HEK293 (cell line): Measurements from ENCODE around the gene ELFN1.

Experiments
- CTCF ChIA-PET: fragments of 350-600 bp; formaldehyde crosslinking; extraction: SDS; loops from one replicate; lab custom pipeline; 2021; ENCODE audit warnings: antibody characterized with exemption; lab: Yijun Ruan, JAX
- POLR2A ChIA-PET: fragments of 300-600 bp; formaldehyde crosslinking; extraction: SDS; loops from one replicate; lab custom pipeline; 2020; ENCODE audit warnings: antibody characterized with exemption, inconsistent platforms; lab: Yijun Ruan, JAX
- H3K27ac ChIP-seq: fragments of 200-500 bp; sonication (Bioruptor generic); 2 replicates; pipeline ENCODE4 v1.5.1; 2014; ENCODE audit warnings: low read depth, low read length, control low read depth, inconsistent platforms; ENCODE audit errors: extremely low read depth
- H3K36me3 ChIP-seq, 2 experiments: fragments of 200-500 bp in 1 of 2; sonication (Bioruptor generic) in 1 of 2; 1 replicate in 1 of 2; 2 replicates in 1 of 2; pipeline ENCODE4 v1.5.1; 2014 to 2017; ENCODE audit warnings: inconsistent platforms in 2 of 2, low read length in 2 of 2; ENCODE audit not compliant: control insufficient read depth in 2 of 2, insufficient read depth in 1 of 2
- H3K4me1 ChIP-seq: fragments of 200-500 bp; sonication (Bioruptor generic); 2 replicates; pipeline ENCODE4 v1.5.1; 2014; ENCODE audit warnings: mild to moderate bottlenecking, low read length, inconsistent platforms; ENCODE audit not compliant: control insufficient read depth, insufficient read depth
- H3K4me3 ChIP-seq: 2 replicates; pipeline ENCODE4 v1.5.1; 2011; ENCODE audit warnings: low read depth, mild to moderate bottlenecking, control low read depth, low read length, moderate library complexity
- H3K9me3 ChIP-seq: fragments of 200-500 bp; sonication (Bioruptor generic); 2 replicates; pipeline ENCODE4 v1.5.1; 2014; ENCODE audit warnings: low read depth, low read length, inconsistent platforms; ENCODE audit not compliant: control insufficient read depth, insufficient read depth
- GLI4 ChIP-seq: fragments of 450-650 bp; formaldehyde crosslinking; IDR thresholded peaks from 2 replicates; pipeline ENCODE4 v1.5.1; 2016; ENCODE audit warnings: missing biosample characterization, missing genetic modification characterization
- MZF1 ChIP-seq: fragments of 450-650 bp; formaldehyde crosslinking; IDR thresholded peaks from 2 replicates; pipeline ENCODE4 v1.5.1; 2017; ENCODE audit warnings: missing biosample characterization, missing genetic modification characterization, borderline replicate concordance
- OVOL3 ChIP-seq: fragments of 450-650 bp; formaldehyde crosslinking; IDR thresholded peaks from 2 replicates; pipeline ENCODE4 v1.5.1; 2016; ENCODE audit warnings: missing biosample characterization, missing genetic modification characterization
- REPIN1 ChIP-seq: fragments of 450-650 bp; formaldehyde crosslinking; IDR thresholded peaks from 2 replicates; pipeline ENCODE4 v1.5.1; 2017; ENCODE audit warnings: missing biosample characterization, missing genetic modification characterization, low read depth
- TCF7L2 ChIP-seq: IDR thresholded peaks from 2 replicates; pipeline ENCODE4 v1.6.1; 2011; ENCODE audit warnings: low read depth, mild to moderate bottlenecking, inconsistent platforms, low read length, moderate library complexity, borderline replicate concordance
- YY1 ChIP-seq: fragments of 450-650 bp; formaldehyde crosslinking; IDR thresholded peaks from 2 replicates; pipeline ENCODE4 v1.5.1; 2018; ENCODE audit warnings: missing biosample characterization, missing genetic modification characterization
- ZIC2 ChIP-seq: fragments of 450-650 bp; formaldehyde crosslinking; IDR thresholded peaks from 2 replicates; pipeline ENCODE4 v1.5.1; 2016; ENCODE audit warnings: missing biosample characterization, missing genetic modification characterization
- ZNF221 ChIP-seq: fragments of 450-650 bp; formaldehyde crosslinking; IDR thresholded peaks from 2 replicates; pipeline ENCODE4 v1.5.1; 2017; ENCODE audit warnings: missing biosample characterization, missing genetic modification characterization, borderline replicate concordance
- ZNF24 ChIP-seq: fragments of 450-650 bp; formaldehyde crosslinking; IDR thresholded peaks from 2 replicates; pipeline ENCODE4 v1.5.1; 2016; ENCODE audit warnings: missing biosample characterization, missing genetic modification characterization
- ZNF274 ChIP-seq, 2 experiments: fragments of 200-500 bp in 1 of 2; fragments of 450-650 bp in 1 of 2; sonication (Bioruptor generic) in 1 of 2; formaldehyde crosslinking in 1 of 2; IDR thresholded peaks; 2 replicates each; pipeline versions ENCODE4 v1.5.1 to v1.6.1; 2014 to 2016; ENCODE audit warnings: borderline replicate concordance in 1 of 2, inconsistent platforms in 1 of 2, low read length in 1 of 2, missing biosample characterization in 1 of 2, missing genetic modification characterization in 1 of 2
- ZNF521 ChIP-seq: fragments of 450-650 bp; formaldehyde crosslinking; IDR thresholded peaks from 2 replicates; pipeline ENCODE4 v1.5.1; 2017; ENCODE audit warnings: missing biosample characterization, mild to moderate bottlenecking, missing genetic modification characterization
- ZNF561 ChIP-seq: fragments of 450-650 bp; IDR thresholded peaks from 2 replicates; pipeline ENCODE4 v1.5.1; 2018; ENCODE audit warnings: missing biosample characterization, missing genetic modification characterization, borderline replicate concordance
- ZNF621 ChIP-seq: fragments of 450-650 bp; formaldehyde crosslinking; IDR thresholded peaks from 2 replicates; pipeline ENCODE4 v1.5.1; 2017; ENCODE audit warnings: missing biosample characterization, missing genetic modification characterization
- ZNF830 ChIP-seq: fragments of 450-650 bp; IDR thresholded peaks from 2 replicates; pipeline ENCODE4 v1.5.0; 2018; ENCODE audit warnings: missing biosample characterization, missing genetic modification characterization, low read depth, mild to moderate bottlenecking, moderate library complexity
- TF ChIP-seq, protein P1 (sequence below): fragments of 450-650 bp; formaldehyde crosslinking; IDR thresholded peaks from 2 replicates; pipeline ENCODE4 v1.5.1; 2017; ENCODE audit warnings: missing biosample characterization, mild to moderate bottlenecking, missing genetic modification characterization, moderate library complexity
- TF ChIP-seq, protein P2 (sequence below): fragments of 450-650 bp; formaldehyde crosslinking; IDR thresholded peaks from 2 replicates; pipeline ENCODE4; 2016; ENCODE audit warnings: missing biosample characterization, missing genetic modification characterization
- TF ChIP-seq, protein P3 (sequence below): fragments of 450-650 bp; formaldehyde crosslinking; IDR thresholded peaks from 2 replicates; pipeline ENCODE4 v1.5.1; 2017; ENCODE audit warnings: missing biosample characterization, missing genetic modification characterization
- TF ChIP-seq, protein P4 (sequence below): fragments of 450-650 bp; formaldehyde crosslinking; IDR thresholded peaks from 2 replicates; pipeline ENCODE4 v1.5.1; 2016; ENCODE audit warnings: missing biosample characterization, missing genetic modification characterization

The ELFN1 gene

DNA sequence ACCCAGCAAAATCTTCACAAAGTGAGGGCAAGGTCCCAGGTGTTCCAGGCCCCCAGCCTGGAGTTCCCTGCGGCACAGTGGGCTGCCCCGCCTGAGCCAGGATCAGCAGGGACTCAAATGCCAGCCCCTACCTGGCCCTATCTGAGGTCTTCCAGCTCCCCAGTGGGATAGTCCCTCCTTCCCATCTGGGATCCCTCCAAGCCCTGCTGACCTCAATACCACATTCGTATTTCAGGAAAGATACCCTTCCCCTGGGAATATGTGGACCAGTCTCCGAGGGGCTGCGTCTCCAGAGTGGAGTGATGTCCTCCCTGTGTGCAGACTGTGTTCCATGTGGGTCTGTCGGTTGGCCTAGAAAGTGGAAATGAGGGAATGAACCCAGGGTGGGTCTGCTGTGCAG is 40.9 kb downstream of the ELFN1 start (continued):
- TF ChIP-seq, protein P1, sequence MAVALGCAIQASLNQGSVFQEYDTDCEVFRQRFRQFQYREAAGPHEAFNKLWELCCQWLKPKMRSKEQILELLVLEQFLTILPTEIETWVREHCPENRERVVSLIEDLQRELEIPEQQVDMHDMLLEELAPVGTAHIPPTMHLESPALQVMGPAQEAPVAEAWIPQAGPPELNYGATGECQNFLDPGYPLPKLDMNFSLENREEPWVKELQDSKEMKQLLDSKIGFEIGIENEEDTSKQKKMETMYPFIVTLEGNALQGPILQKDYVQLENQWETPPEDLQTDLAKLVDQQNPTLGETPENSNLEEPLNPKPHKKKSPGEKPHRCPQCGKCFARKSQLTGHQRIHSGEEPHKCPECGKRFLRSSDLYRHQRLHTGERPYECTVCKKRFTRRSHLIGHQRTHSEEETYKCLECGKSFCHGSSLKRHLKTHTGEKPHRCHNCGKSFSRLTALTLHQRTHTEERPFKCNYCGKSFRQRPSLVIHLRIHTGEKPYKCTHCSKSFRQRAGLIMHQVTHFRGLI (tag by site-specific recombination), result no peak
- TF ChIP-seq ZNF221 (no peak), ZNF521 (tag by site-specific recombination) (no peak), ZNF830 (tag by site-specific recombination) (no peak), ZNF24 (tag by site-specific recombination) (no peak), OVOL3 (no peak)
- TF ChIP-seq, protein P2, sequence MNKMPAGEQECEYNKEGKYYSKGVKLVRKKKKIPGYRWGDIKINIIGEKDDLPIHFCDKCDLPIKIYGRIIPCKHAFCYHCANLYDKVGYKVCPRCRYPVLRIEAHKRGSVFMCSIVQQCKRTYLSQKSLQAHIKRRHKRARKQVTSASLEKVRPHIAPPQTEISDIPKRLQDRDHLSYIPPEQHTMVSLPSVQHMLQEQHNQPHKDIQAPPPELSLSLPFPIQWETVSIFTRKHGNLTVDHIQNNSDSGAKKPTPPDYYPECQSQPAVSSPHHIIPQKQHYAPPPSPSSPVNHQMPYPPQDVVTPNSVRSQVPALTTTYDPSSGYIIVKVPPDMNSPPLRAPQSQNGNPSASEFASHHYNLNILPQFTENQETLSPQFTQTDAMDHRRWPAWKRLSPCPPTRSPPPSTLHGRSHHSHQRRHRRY, result no peak
- TF ChIP-seq, protein P3, sequence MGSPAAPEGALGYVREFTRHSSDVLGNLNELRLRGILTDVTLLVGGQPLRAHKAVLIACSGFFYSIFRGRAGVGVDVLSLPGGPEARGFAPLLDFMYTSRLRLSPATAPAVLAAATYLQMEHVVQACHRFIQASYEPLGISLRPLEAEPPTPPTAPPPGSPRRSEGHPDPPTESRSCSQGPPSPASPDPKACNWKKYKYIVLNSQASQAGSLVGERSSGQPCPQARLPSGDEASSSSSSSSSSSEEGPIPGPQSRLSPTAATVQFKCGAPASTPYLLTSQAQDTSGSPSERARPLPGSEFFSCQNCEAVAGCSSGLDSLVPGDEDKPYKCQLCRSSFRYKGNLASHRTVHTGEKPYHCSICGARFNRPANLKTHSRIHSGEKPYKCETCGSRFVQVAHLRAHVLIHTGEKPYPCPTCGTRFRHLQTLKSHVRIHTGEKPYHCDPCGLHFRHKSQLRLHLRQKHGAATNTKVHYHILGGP (tag by site-specific recombination), result no peak

DNA sequence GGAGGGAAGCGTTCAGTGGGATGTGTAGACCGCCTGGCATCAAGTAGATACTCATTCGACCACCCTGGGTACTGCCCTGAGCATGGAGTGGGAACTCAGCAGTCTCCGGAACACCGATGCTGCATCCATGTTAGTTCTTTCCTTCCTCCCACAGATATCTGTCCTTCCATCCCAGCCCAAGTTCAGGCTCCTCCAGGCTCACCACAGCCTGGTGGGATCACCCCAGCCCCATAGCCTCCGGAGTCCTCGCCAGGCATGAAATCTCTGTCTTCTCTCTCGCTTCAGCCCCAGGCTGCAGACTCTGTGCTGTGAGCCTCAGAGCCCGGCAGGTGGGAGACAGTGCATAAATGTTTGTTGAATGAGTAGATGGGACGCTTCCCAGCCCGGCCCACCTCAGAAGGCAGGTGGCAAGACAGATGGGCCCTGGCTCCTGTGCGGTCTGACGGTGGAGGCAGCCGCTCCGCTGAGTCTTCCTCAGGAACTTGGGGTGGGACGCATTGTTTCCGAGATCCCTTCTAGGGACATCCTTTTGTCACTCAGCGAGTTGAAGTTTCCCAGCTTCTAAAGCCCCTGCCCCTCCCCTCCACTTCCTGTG is 42.9 kb downstream of the ELFN1 start:
- Histone ChIP-seq H3K36me3 (no peaks in the 10 kb centered on the region), H3K27ac (no peak overlapping the region), H3K4me1 (no peaks in the 10 kb centered on the region), H3K4me3 (no peak overlapping the region), H3K9me3 (no peaks in the 10 kb centered on the region)
- POLR2A ChIA-PET, result no interaction called here
- TF ChIP-seq ZNF561 (tag by site-specific recombination), result no peak
- no peak for TF ChIP-seq ZNF274 (IDR thresholded peaks at IDR 0.05; ENCODE audit: low read length)
- TF ChIP-seq ZNF274 (tag by site-specific recombination; IDR thresholded peaks at IDR 0.05; ENCODE audit: borderline replicate concordance), result no peak
- TF ChIP-seq MZF1, result no peak
- TF ChIP-seq ZIC2, result no peak
- no peak for TF ChIP-seq REPIN1 (tag by site-specific recombination)
- TF ChIP-seq GLI4 (tag by site-specific recombination), result no peak
- TF ChIP-seq YY1 (tag by site-specific recombination), result no peak
- no peak for TF ChIP-seq TCF7L2
- TF ChIP-seq, protein P4, sequence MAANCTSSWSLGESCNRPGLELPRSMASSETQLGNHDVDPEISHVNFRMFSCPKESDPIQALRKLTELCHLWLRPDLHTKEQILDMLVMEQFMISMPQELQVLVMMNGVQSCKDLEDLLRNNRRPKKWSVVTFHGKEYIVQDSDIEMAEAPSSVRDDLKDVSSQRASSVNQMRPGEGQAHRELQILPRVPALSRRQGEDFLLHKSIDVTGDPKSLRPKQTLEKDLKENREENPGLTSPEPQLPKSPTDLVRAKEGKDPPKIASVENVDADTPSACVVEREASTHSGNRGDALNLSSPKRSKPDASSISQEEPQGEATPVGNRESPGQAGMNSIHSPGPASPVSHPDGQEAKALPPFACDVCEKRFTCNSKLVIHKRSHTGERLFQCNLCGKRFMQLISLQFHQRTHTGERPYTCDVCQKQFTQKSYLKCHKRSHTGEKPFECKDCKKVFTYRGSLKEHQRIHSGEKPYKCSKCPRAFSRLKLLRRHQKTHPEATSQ (tag by site-specific recombination), result no peak
- TF ChIP-seq ZNF621 (tag by site-specific recombination), result no peak
- CTCF ChIA-PET, result no interaction called here
